ENCODE results near the gene DLK1. TPM values are rescaled to one million over a fixed set of nuclear protein-coding genes. Genes with fewer than 3 reads are reported as not detected.

The DLK1 gene
- total RNA-seq, 6 experiments from 2014 or later: 1.7 to 13.4 (median 3.8) TPM; not detected in 3

DNA sequence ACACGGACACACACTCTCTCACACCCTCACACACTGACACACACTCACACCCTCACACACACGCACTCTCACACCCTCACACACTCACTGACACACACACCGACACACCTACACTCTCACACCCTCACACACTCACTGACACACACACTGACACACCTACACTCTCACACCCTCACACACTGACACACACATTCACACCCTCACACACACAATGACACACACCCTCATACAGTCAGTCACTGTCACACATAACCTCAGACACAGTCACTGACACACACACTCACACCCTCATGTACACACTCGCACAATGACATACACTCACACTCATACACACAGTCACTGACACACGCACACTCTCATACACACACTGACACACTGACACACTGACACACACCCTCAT is 19.8 kb upstream of the DLK1 start:
- H3K9me3 ChIP-seq: no peaks in the 10 kb centered on the region
- intact Hi-C loops (cut with DNase I): no loop called here
- 67% methylated on average over 5 of the region's 5 CpGs for WGBS (ENCODE audit: insufficient coverage, low coverage, low lambda C conversion rate, missing lambda C conversion rate)
- no peak for TF ChIP-seq POLR2A (IDR thresholded peaks at IDR 0.05)
- TF ChIP-seq, protein P1, sequence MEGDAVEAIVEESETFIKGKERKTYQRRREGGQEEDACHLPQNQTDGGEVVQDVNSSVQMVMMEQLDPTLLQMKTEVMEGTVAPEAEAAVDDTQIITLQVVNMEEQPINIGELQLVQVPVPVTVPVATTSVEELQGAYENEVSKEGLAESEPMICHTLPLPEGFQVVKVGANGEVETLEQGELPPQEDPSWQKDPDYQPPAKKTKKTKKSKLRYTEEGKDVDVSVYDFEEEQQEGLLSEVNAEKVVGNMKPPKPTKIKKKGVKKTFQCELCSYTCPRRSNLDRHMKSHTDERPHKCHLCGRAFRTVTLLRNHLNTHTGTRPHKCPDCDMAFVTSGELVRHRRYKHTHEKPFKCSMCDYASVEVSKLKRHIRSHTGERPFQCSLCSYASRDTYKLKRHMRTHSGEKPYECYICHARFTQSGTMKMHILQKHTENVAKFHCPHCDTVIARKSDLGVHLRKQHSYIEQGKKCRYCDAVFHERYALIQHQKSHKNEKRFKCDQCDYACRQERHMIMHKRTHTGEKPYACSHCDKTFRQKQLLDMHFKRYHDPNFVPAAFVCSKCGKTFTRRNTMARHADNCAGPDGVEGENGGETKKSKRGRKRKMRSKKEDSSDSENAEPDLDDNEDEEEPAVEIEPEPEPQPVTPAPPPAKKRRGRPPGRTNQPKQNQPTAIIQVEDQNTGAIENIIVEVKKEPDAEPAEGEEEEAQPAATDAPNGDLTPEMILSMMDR (IDR thresholded peaks at IDR 0.05): no peak
- H3K27me3 ChIP-seq: no peaks in the 10 kb centered on the region
- no peak overlapping the region for H3K4me3 ChIP-seq
- no peak for DNase-seq
- H3K4me1 ChIP-seq: no peaks in the 10 kb centered on the region
- no peaks in the 10 kb centered on the region for H3K36me3 ChIP-seq
- H3K27ac ChIP-seq: no peak overlapping the region
- no peak for ATAC-seq

GRCh38 chr14:100708425-100709288 is 18.0 kb upstream of the DLK1 start:
- Histone ChIP-seq H3K27me3 (no peaks in the 10 kb centered on the region), H3K36me3 (no peaks in the 10 kb centered on the region), H3K4me1 (no peaks in the 10 kb centered on the region), H3K27ac (no peak overlapping the region), H3K9me3 (no peaks in the 10 kb centered on the region), H3K4me3 (no peak overlapping the region)
- TF ChIP-seq POLR2A (IDR thresholded peaks at IDR 0.05): no peak
- TF ChIP-seq, protein P1 (IDR thresholded peaks at IDR 0.05): no peak
- intact Hi-C loops (cut with DNase I): no loop called here
- ATAC-seq: no peak
- no peak for DNase-seq
- 27% methylated on average over 6 of the region's 40 CpGs for WGBS (ENCODE audit: insufficient coverage, low coverage, low lambda C conversion rate, missing lambda C conversion rate)

- DNase-seq (no peak), ATAC-seq (peak in 3 of 4 donors; percentile 33 to 68 (median 47))
- Histone ChIP-seq H3K9me3 (no peaks in the 10 kb centered on the region), H3K27me3 (no peaks in the 10 kb centered on the region), H3K4me1 (no peaks in the 10 kb centered on the region), H3K36me3 (no peaks in the 10 kb centered on the region), H3K4me3 (no peak overlapping the region), H3K27ac (no peak overlapping the region)
- intact Hi-C loops (cut with DNase I): loop anchor here in 1 of 2 donors (10.0 kb wide), 1 partner anchor 115 kb away; the partner anchor contains the start of gene MEG3
- WGBS (ENCODE audit: insufficient coverage, low coverage, low lambda C conversion rate, missing lambda C conversion rate): 52% methylated on average over 33 of the region's 59 CpGs
- TF ChIP-seq, protein P1 (IDR thresholded peaks at IDR 0.05): peak in 3 of 4 donors; percentile 5 to 40 (median 38)
- no peak for TF ChIP-seq POLR2A (IDR thresholded peaks at IDR 0.05)
Observed at GRCh38 chr14:100709289-100710284, 17.1 kb upstream of the DLK1 start.

DNA sequence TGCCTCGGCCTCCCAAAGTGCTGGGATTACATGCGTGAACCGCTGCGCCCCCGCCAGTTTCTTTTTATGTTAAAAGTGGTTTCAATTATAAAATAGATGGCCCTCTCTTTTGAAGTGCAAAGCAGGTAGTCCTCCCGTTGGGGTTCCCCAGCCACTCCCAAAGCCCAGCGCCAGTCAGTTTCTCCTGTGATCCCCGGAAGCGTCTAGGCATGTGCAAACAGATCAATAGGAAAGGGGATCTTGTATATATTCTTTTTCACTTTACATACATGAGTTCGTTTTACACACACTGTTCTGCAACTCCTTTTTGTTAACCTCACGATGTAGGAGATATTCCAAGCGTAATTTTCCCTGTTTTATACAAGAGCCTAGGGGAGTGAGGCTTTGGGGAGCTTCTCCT is 16.3 kb upstream of the DLK1 start:
- no peak for TF ChIP-seq POLR2A (IDR thresholded peaks at IDR 0.05)
- TF ChIP-seq, protein P1 (IDR thresholded peaks at IDR 0.05): no peak
- Histone ChIP-seq H3K27ac (no peak overlapping the region), H3K9me3 (no peaks in the 10 kb centered on the region), H3K4me3 (no peak overlapping the region), H3K36me3 (no peaks in the 10 kb centered on the region), H3K4me1 (no peaks in the 10 kb centered on the region), H3K27me3 (no peaks in the 10 kb centered on the region)
- ATAC-seq (no peak), DNase-seq (no peak)
- 57% methylated on average over 12 of the region's 12 CpGs for WGBS (ENCODE audit: insufficient coverage, low coverage, low lambda C conversion rate, missing lambda C conversion rate)
- intact Hi-C loops (cut with DNase I): loop anchor here in 1 of 2 donors (10.0 kb wide), 1 partner anchor 114 kb away; the partner anchor contains the start of gene MEG3
